ENCODE measurements around the gene PTPN12.
"Not testable (repeated sequence)": the region's sequence is repeated elsewhere in the genome, so short reads cannot be mapped to it uniquely, and the experiment has no call there.

PTPN12 gene

GRCh38 chr7:77652826-77653225 lies 115.7 kb downstream of the PTPN12 start:
- DNase-seq = not testable (repeated sequence)
- in situ Hi-C loops (cut with MboI; ENCODE audit: low pct_unique_long_range_greater_than_20kb, low sequenced_read_pairs) = loop anchor here (25.0 kb wide), 1 partner anchor 259 kb away; no protein-coding TSS in a partner anchor

- in situ Hi-C loops (cut with MboI; ENCODE audit: low pct_unique_long_range_greater_than_20kb, low sequenced_read_pairs) = loop anchor here (25.0 kb wide), 1 partner anchor 259 kb away; no protein-coding TSS in a partner anchor
- no peak for DNase-seq
Observed at GRCh38 chr7:77653572-77653971, 116.5 kb downstream of the PTPN12 start.

- in situ Hi-C loops (cut with MboI; ENCODE audit: low pct_unique_long_range_greater_than_20kb, low sequenced_read_pairs) = loop anchor here (25.0 kb wide), 1 partner anchor 257 kb away; no protein-coding TSS in a partner anchor
- no peak for DNase-seq
Observed at GRCh38 chr7:77655356-77655755, 118.3 kb downstream of the PTPN12 start.

GRCh38 chr7:77655836-77656455 lies 118.9 kb downstream of the PTPN12 start:
- no peak for DNase-seq
- in situ Hi-C loops (cut with MboI; ENCODE audit: low pct_unique_long_range_greater_than_20kb, low sequenced_read_pairs) = loop anchor here (25.0 kb wide), 1 partner anchor 256 kb away; no protein-coding TSS in a partner anchor

GRCh38 chr7:77657427-77658224 lies 120.5 kb downstream of the PTPN12 start:
- in situ Hi-C loops (cut with MboI; ENCODE audit: low pct_unique_long_range_greater_than_20kb, low sequenced_read_pairs) = loop anchor here (25.0 kb wide), 1 partner anchor 255 kb away; no protein-coding TSS in a partner anchor
- peak; percentile 69 for DNase-seq

GRCh38 chr7:77658928-77659327 lies 121.8 kb downstream of the PTPN12 start:
- in situ Hi-C loops (cut with MboI; ENCODE audit: low pct_unique_long_range_greater_than_20kb, low sequenced_read_pairs) = loop anchor here (25.0 kb wide), 1 partner anchor 253 kb away; no protein-coding TSS in a partner anchor
- DNase-seq = no peak

GRCh38 chr7:77661816-77662215 lies 124.7 kb downstream of the PTPN12 start:
- in situ Hi-C loops (cut with MboI; ENCODE audit: low pct_unique_long_range_greater_than_20kb, low sequenced_read_pairs) = loop anchor here (25.0 kb wide), 1 partner anchor 250 kb away; no protein-coding TSS in a partner anchor
- no peak for DNase-seq

- DNase-seq = no peak
- in situ Hi-C loops (cut with MboI; ENCODE audit: low pct_unique_long_range_greater_than_20kb, low sequenced_read_pairs) = loop anchor here (25.0 kb wide), 1 partner anchor 249 kb away; no protein-coding TSS in a partner anchor
Observed at GRCh38 chr7:77662869-77663268, 125.8 kb downstream of the PTPN12 start.

GRCh38 chr7:77664715-77665114 lies 127.6 kb downstream of the PTPN12 start:
- in situ Hi-C loops (cut with MboI; ENCODE audit: low pct_unique_long_range_greater_than_20kb, low sequenced_read_pairs) = loop anchor here (25.0 kb wide), 1 partner anchor 248 kb away; no protein-coding TSS in a partner anchor
- DNase-seq = no peak

GRCh38 chr7:77665161-77665560 lies 128.1 kb downstream of the PTPN12 start:
- in situ Hi-C loops (cut with MboI; ENCODE audit: low pct_unique_long_range_greater_than_20kb, low sequenced_read_pairs) = loop anchor here (25.0 kb wide), 1 partner anchor 247 kb away; no protein-coding TSS in a partner anchor
- DNase-seq = no peak

- in situ Hi-C loops (cut with MboI; ENCODE audit: low pct_unique_long_range_greater_than_20kb, low sequenced_read_pairs) = loop anchor here (25.0 kb wide), 1 partner anchor 245 kb away; no protein-coding TSS in a partner anchor
- no peak for DNase-seq
Observed at GRCh38 chr7:77667459-77668086, 130.5 kb downstream of the PTPN12 start.

- no peak for DNase-seq
- in situ Hi-C loops (cut with MboI; ENCODE audit: low pct_unique_long_range_greater_than_20kb, low sequenced_read_pairs) = loop anchor here (25.0 kb wide), 1 partner anchor 237 kb away; no protein-coding TSS in a partner anchor
Observed at GRCh38 chr7:77674878-77675277, 137.8 kb downstream of the PTPN12 start.

- no peak for DNase-seq
Observed at GRCh38 chr7:77679608-77680007, 142.5 kb downstream of the PTPN12 start.

GRCh38 chr7:77680266-77680665 lies 143.2 kb downstream of the PTPN12 start:
- in situ Hi-C loops (cut with MboI; ENCODE audit: low pct_unique_long_range_greater_than_20kb, low sequenced_read_pairs) = no loop called here
- no peak for DNase-seq

More at GRCh38 chr7:77679608-77680007, 142.5 kb downstream of the PTPN12 start:
- in situ Hi-C loops (cut with MboI; ENCODE audit: low pct_unique_long_range_greater_than_20kb, low sequenced_read_pairs) = no loop called here

- DNase-seq = no peak
- in situ Hi-C loops (cut with MboI; ENCODE audit: low pct_unique_long_range_greater_than_20kb, low sequenced_read_pairs) = no loop called here
Observed at GRCh38 chr7:77684030-77684429, 146.9 kb downstream of the PTPN12 start.

- in situ Hi-C loops (cut with MboI; ENCODE audit: low pct_unique_long_range_greater_than_20kb, low sequenced_read_pairs) = no loop called here
- DNase-seq = peak; percentile 38
Observed at GRCh38 chr7:77685233-77685632, 148.1 kb downstream of the PTPN12 start.

- in situ Hi-C loops (cut with MboI; ENCODE audit: low pct_unique_long_range_greater_than_20kb, low sequenced_read_pairs) = no loop called here
- DNase-seq = peak; percentile 25
Observed at GRCh38 chr7:77687100-77687746, 150.1 kb downstream of the PTPN12 start.

GRCh38 chr7:77687747-77688144 lies 150.7 kb downstream of the PTPN12 start:
- DNase-seq = no peak
- in situ Hi-C loops (cut with MboI; ENCODE audit: low pct_unique_long_range_greater_than_20kb, low sequenced_read_pairs) = no loop called here
